T-helper 2 cell treated with Interferon-gamma antibody and Interleukin-4, amounts not matched to agents 5 μg/mL and 100 μg/mL, for 36 hours (primary cell): ENCODE results near the gene DNAJC11.
"Not testable (repeated sequence)": the region's sequence is repeated elsewhere in the genome, so short reads cannot be mapped to it uniquely, and the experiment has no call there.

Experiments used
- DNase-seq: peaks from one replicate; pipeline ENCODE4 v3.0.0; 2021; ENCODE audit warnings: low spot score
- H3K27ac Mint-ChIP-seq: one replicate; pipeline ENCODE4 v1.8.0; 2021; ENCODE audit warnings: mild to moderate bottlenecking, mixed read lengths
- H3K27me3 Mint-ChIP-seq: one replicate; pipeline ENCODE4 v1.8.0; 2021; ENCODE audit warnings: low read depth, mixed read lengths
- H3K36me3 Mint-ChIP-seq: one replicate; pipeline ENCODE4 v1.8.0; 2021; ENCODE audit warnings: low read depth, mixed read lengths
- H3K4me1 Mint-ChIP-seq: one replicate; pipeline ENCODE4 v1.8.0; 2021; ENCODE audit warnings: low read depth, mixed read lengths
- H3K4me3 Mint-ChIP-seq: one replicate; pipeline ENCODE4 v1.8.0; 2022; ENCODE audit warnings: mild to moderate bottlenecking, moderate library complexity, mixed read lengths
- H3K9me3 Mint-ChIP-seq: one replicate; pipeline ENCODE4 v1.8.0; 2021; ENCODE audit warnings: mixed read lengths

DNAJC11 gene

GRCh38 chr1:6653436-6654290 lies 48.0 kb downstream of the DNAJC11 start:
- Mint-ChIP-seq H3K4me1 (no peaks in the 10 kb centered on the region), H3K9me3 (no peaks in the 10 kb centered on the region)

GRCh38 chr1:6652986-6653385 lies 48.6 kb downstream of the DNAJC11 start:
- Mint-ChIP-seq H3K4me3 (no peak overlapping the region), H3K27me3 (no peaks in the 10 kb centered on the region), H3K9me3 (no peaks in the 10 kb centered on the region), H3K27ac (no peak overlapping the region), H3K4me1 (no peaks in the 10 kb centered on the region), H3K36me3 (peaks cover 3% of the 10 kb centered on the region)
- DNase-seq = no peak

More at GRCh38 chr1:6653436-6654290, 48.0 kb downstream of the DNAJC11 start:
- Mint-ChIP-seq H3K27ac (no peak overlapping the region), H3K4me3 (no peak overlapping the region), H3K36me3 (peaks cover 3% of the 10 kb centered on the region), H3K27me3 (no peaks in the 10 kb centered on the region)
- no peak for DNase-seq

GRCh38 chr1:6651909-6652308 lies 49.7 kb downstream of the DNAJC11 start:
- Mint-ChIP-seq H3K4me1 (no peaks in the 10 kb centered on the region), H3K9me3 (no peaks in the 10 kb centered on the region), H3K36me3 (peaks cover 3% of the 10 kb centered on the region), H3K27ac (no peak overlapping the region), H3K4me3 (no peak overlapping the region), H3K27me3 (no peaks in the 10 kb centered on the region)
- no peak for DNase-seq

GRCh38 chr1:6648556-6648955 lies 53.1 kb downstream of the DNAJC11 start:
- H3K27ac Mint-ChIP-seq = no peak overlapping the region
- no peak for DNase-seq
- H3K4me3 Mint-ChIP-seq = no peak overlapping the region
- H3K9me3 Mint-ChIP-seq = no peaks in the 10 kb centered on the region
- no peaks in the 10 kb centered on the region for H3K27me3 Mint-ChIP-seq
- no peaks in the 10 kb centered on the region for H3K4me1 Mint-ChIP-seq
- H3K36me3 Mint-ChIP-seq = peaks cover 6% of the 10 kb centered on the region

- Mint-ChIP-seq H3K27ac (no peak overlapping the region), H3K9me3 (no peaks in the 10 kb centered on the region), H3K27me3 (no peaks in the 10 kb centered on the region)
These were observed 55.0 kb downstream of the DNAJC11 start for GRCh38 chr1:6646499-6647148.

GRCh38 chr1:6645018-6645417 lies 56.6 kb downstream of the DNAJC11 start:
- Mint-ChIP-seq H3K4me3 (no peak overlapping the region), H3K27ac (no peak overlapping the region), H3K4me1 (no peaks in the 10 kb centered on the region), H3K9me3 (no peaks in the 10 kb centered on the region), H3K36me3 (peaks cover 13% of the 10 kb centered on the region), H3K27me3 (no peaks in the 10 kb centered on the region)
- no peak for DNase-seq

More at GRCh38 chr1:6646499-6647148, 55.0 kb downstream of the DNAJC11 start:
- DNase-seq = no peak
- no peaks in the 10 kb centered on the region for H3K4me1 Mint-ChIP-seq
- H3K4me3 Mint-ChIP-seq = no peak overlapping the region
- peaks cover 13% of the 10 kb centered on the region for H3K36me3 Mint-ChIP-seq

GRCh38 chr1:6640867-6641266 lies 60.7 kb downstream of the DNAJC11 start:
- not testable (repeated sequence) for H3K27me3 Mint-ChIP-seq, H3K4me3 Mint-ChIP-seq, DNase-seq, H3K27ac Mint-ChIP-seq, H3K4me1 Mint-ChIP-seq, H3K9me3 Mint-ChIP-seq
- H3K36me3 Mint-ChIP-seq = peaks cover 24% of the 10 kb centered on the region

- H3K4me3 Mint-ChIP-seq = no peak overlapping the region
- no peaks in the 10 kb centered on the region for H3K9me3 Mint-ChIP-seq
- no peak for DNase-seq
- H3K27ac Mint-ChIP-seq = no peak overlapping the region
- peaks cover 31% of the 10 kb centered on the region for H3K36me3 Mint-ChIP-seq
- H3K4me1 Mint-ChIP-seq = no peaks in the 10 kb centered on the region
- H3K27me3 Mint-ChIP-seq = no peaks in the 10 kb centered on the region
These were observed 63.4 kb downstream of the DNAJC11 start for GRCh38 chr1:6638226-6638625.

GRCh38 chr1:6637770-6638169 lies 63.8 kb downstream of the DNAJC11 start:
- no peaks in the 10 kb centered on the region for H3K27me3 Mint-ChIP-seq
- H3K4me3 Mint-ChIP-seq = no peak overlapping the region
- no peaks in the 10 kb centered on the region for H3K4me1 Mint-ChIP-seq
- no peaks in the 10 kb centered on the region for H3K9me3 Mint-ChIP-seq
- DNase-seq = no peak
- H3K27ac Mint-ChIP-seq = no peak overlapping the region
- H3K36me3 Mint-ChIP-seq = peaks cover 31% of the 10 kb centered on the region

GRCh38 chr1:6636778-6637177 lies 64.8 kb downstream of the DNAJC11 start:
- H3K4me1 Mint-ChIP-seq, H3K9me3 Mint-ChIP-seq, DNase-seq, H3K4me3 Mint-ChIP-seq, H3K27me3 Mint-ChIP-seq, H3K27ac Mint-ChIP-seq: not testable (repeated sequence)
- peaks cover 26% of the 10 kb centered on the region for H3K36me3 Mint-ChIP-seq

- Mint-ChIP-seq H3K27me3 (no peaks in the 10 kb centered on the region), H3K4me3 (no peak overlapping the region), H3K4me1 (no peaks in the 10 kb centered on the region), H3K9me3 (no peaks in the 10 kb centered on the region), H3K27ac (no peak overlapping the region), H3K36me3 (peaks cover 26% of the 10 kb centered on the region)
- no peak for DNase-seq
These were observed 65.5 kb downstream of the DNAJC11 start for GRCh38 chr1:6635910-6636760.

- no peak overlapping the region for H3K4me3 Mint-ChIP-seq
- H3K27ac Mint-ChIP-seq = no peak overlapping the region
- H3K9me3 Mint-ChIP-seq = no peaks in the 10 kb centered on the region
- DNase-seq = no peak
- no peaks in the 10 kb centered on the region for H3K4me1 Mint-ChIP-seq
- H3K27me3 Mint-ChIP-seq = no peaks in the 10 kb centered on the region
- peaks cover 26% of the 10 kb centered on the region for H3K36me3 Mint-ChIP-seq
These were observed 66.3 kb downstream of the DNAJC11 start for GRCh38 chr1:6635161-6635909.

- no peaks in the 10 kb centered on the region for H3K27me3 Mint-ChIP-seq
- H3K36me3 Mint-ChIP-seq = peaks cover 25% of the 10 kb centered on the region
- H3K4me3 Mint-ChIP-seq = no peak overlapping the region
- no peak for DNase-seq
- H3K4me1 Mint-ChIP-seq = no peaks in the 10 kb centered on the region
- H3K9me3 Mint-ChIP-seq = no peaks in the 10 kb centered on the region
- H3K27ac Mint-ChIP-seq = no peak overlapping the region
These were observed 67.1 kb downstream of the DNAJC11 start for GRCh38 chr1:6634371-6635052.
